Smooth muscle cell (in vitro differentiated cells): Measurements from ENCODE around the gene SYNE2. TPM values are rescaled to one million over a fixed set of nuclear protein-coding genes. Genes with fewer than 3 reads are reported as not detected.
A peak's percentile ranks its signal among the peaks of the same experiment; 100 is the strongest.

Experiments used
- DNase-seq: peaks from one replicate; lab custom pipeline; 2025; ENCODE audit not compliant: unreplicated experiment; lab: John Stamatoyannopoulos, UW
- H2AFZ ChIP-seq: fragments of 200-600 bp; sonication (generic); 2 replicates; pipeline ENCODE4 v1.6.0; 2016; ENCODE audit warnings: antibody characterized with exemption, low read depth, mild to moderate bottlenecking
- H3F3A ChIP-seq: fragments of 200-600 bp; sonication (generic); 2 replicates; pipeline ENCODE4 v1.6.0; 2017; ENCODE audit warnings: antibody characterized with exemption, low read depth
- H3K27ac ChIP-seq: fragments of 200-600 bp; sonication (generic); 2 replicates; pipeline ENCODE4 v1.5.1; 2016; ENCODE audit warnings: low read depth, mild to moderate bottlenecking
- H3K27me3 ChIP-seq: fragments of 200-600 bp; sonication (generic); 2 replicates; pipeline ENCODE4 v1.6.1; 2016; ENCODE audit warnings: low read depth, mild to moderate bottlenecking
- H3K36me3 ChIP-seq: fragments of 200-600 bp; sonication (generic); 2 replicates; pipeline ENCODE4 v1.5.1; 2016; ENCODE audit warnings: low read depth
- H3K4me1 ChIP-seq: fragments of 200-600 bp; sonication (generic); 2 replicates; pipeline ENCODE4 v1.5.1; 2016; ENCODE audit warnings: low read depth
- H3K4me2 ChIP-seq: fragments of 200-600 bp; sonication (generic); 2 replicates; pipeline ENCODE4 v1.6.0; 2016; ENCODE audit warnings: mild to moderate bottlenecking
- H3K4me3 ChIP-seq: fragments of 200-600 bp; sonication (generic); 2 replicates; pipeline ENCODE4 v1.5.1; 2016; ENCODE audit warnings: mild to moderate bottlenecking
- H3K79me2 ChIP-seq: fragments of 200-600 bp; sonication (generic); 2 replicates; pipeline ENCODE4 v1.6.0; 2016; ENCODE audit warnings: low read depth, mild to moderate bottlenecking
- H3K9ac ChIP-seq: fragments of 200-600 bp; sonication (generic); 2 replicates; pipeline ENCODE4 v1.6.0; 2016; ENCODE audit warnings: low read depth
- H3K9me3 ChIP-seq: fragments of 200-600 bp; sonication (generic); replicated peaks from 2 replicates; pipeline ENCODE4 v1.5.1; 2016; ENCODE audit warnings: low read depth
- H4K20me1 ChIP-seq: fragments of 200-600 bp; sonication (generic); 2 replicates; pipeline ENCODE4 v1.6.0; 2016; ENCODE audit warnings: low read depth
- CTCF ChIP-seq: fragments of 200-600 bp; sonication (generic); IDR thresholded peaks from 2 replicates; pipeline ENCODE4 v1.5.1; 2017; ENCODE audit warnings: borderline replicate concordance, mild to moderate bottlenecking, antibody characterized with exemption; ENCODE audit not compliant: insufficient read depth, poor library complexity, severe bottlenecking
- WGBS: methylation state at CpG from one replicate; pipeline ENCODE4 v1.1.7; 2016; ENCODE audit warnings: low lambda C conversion rate; 5-methylcytosine and 5-hydroxymethylcytosine counted together
- polyA plus RNA-seq: library from polyadenylated mRNA; unstranded; fragments of >200 nt; fragmentation: Nextera tagmentation; extraction: Ambion mirVana; gene quantifications from 2 replicates; pipeline ENCODE4 v1.2.1, GENCODE V29; 2016
- total RNA-seq: library from RNA; depleted of rRNA; stranded (reverse); fragments of >200 nt; gene quantifications from 2 replicates; pipeline ENCODE4 v1.2.3, GENCODE V29; 2014

The SYNE2 gene
- total and polyA plus RNA-seq, 2 experiments from 2014 or later: 4.8 to 20.9 TPM

GRCh38 chr14:63910583-63911363 is 58.0 kb downstream of the SYNE2 start:
- Histone ChIP-seq H3K4me3 (no peak overlapping the region), H4K20me1 (no peaks in the 10 kb centered on the region), H3K36me3 (no peaks in the 10 kb centered on the region), H3K27ac (peak overlapping the region; percentile 14), H3K9me3 (no peaks in the 10 kb centered on the region), H3F3A (no peaks in the 10 kb centered on the region), H2AFZ (peak overlapping the region; percentile 21), H3K27me3 (no peaks in the 10 kb centered on the region), H3K4me2 (peak overlapping the region; percentile 28), H3K79me2 (no peaks in the 10 kb centered on the region), H3K9ac (no peak overlapping the region), H3K4me1 (peaks cover 17% of the 10 kb centered on the region)
- no peak for DNase-seq
- WGBS: 47% methylated on average over 7 of the region's 7 CpGs
- TF ChIP-seq CTCF: no peak

GRCh38 chr14:63911404-63911803 is 58.6 kb downstream of the SYNE2 start:
- H2AFZ ChIP-seq: peak overlapping the region; percentile 21
- no peak overlapping the region for H3K9ac ChIP-seq
- 82% methylated on average over 1 of the region's 1 CpG for WGBS
- H3K27me3 ChIP-seq: no peaks in the 10 kb centered on the region
- no peak for TF ChIP-seq CTCF
- no peaks in the 10 kb centered on the region for H3K9me3 ChIP-seq
- no peaks in the 10 kb centered on the region for H3K36me3 ChIP-seq
- H3K27ac ChIP-seq: no peak overlapping the region
- peak overlapping the region; percentile 28 for H3K4me2 ChIP-seq
- no peak overlapping the region for H3K4me3 ChIP-seq
- no peaks in the 10 kb centered on the region for H4K20me1 ChIP-seq
- DNase-seq: no peak
- H3K79me2 ChIP-seq: no peaks in the 10 kb centered on the region
- H3K4me1 ChIP-seq: peaks cover 17% of the 10 kb centered on the region
- no peaks in the 10 kb centered on the region for H3F3A ChIP-seq

GRCh38 chr14:63912286-63912685 is 59.5 kb downstream of the SYNE2 start:
- H3K9ac ChIP-seq: no peak overlapping the region
- H3K36me3 ChIP-seq: no peaks in the 10 kb centered on the region
- no peak for TF ChIP-seq CTCF
- no peak overlapping the region for H2AFZ ChIP-seq
- H3K79me2 ChIP-seq: no peaks in the 10 kb centered on the region
- H3K4me1 ChIP-seq: peaks cover 17% of the 10 kb centered on the region
- H3K9me3 ChIP-seq: no peaks in the 10 kb centered on the region
- no peaks in the 10 kb centered on the region for H3K27me3 ChIP-seq
- no peak overlapping the region for H3K4me2 ChIP-seq
- no peak overlapping the region for H3K27ac ChIP-seq
- no peaks in the 10 kb centered on the region for H4K20me1 ChIP-seq
- no peak overlapping the region for H3K4me3 ChIP-seq
- no peak for DNase-seq
- no peaks in the 10 kb centered on the region for H3F3A ChIP-seq
- 95% methylated on average over 1 of the region's 1 CpG for WGBS

- Histone ChIP-seq H3K79me2 (no peaks in the 10 kb centered on the region), H2AFZ (no peak overlapping the region), H3F3A (no peaks in the 10 kb centered on the region), H3K27me3 (no peaks in the 10 kb centered on the region), H3K9me3 (no peaks in the 10 kb centered on the region), H3K27ac (no peak overlapping the region), H3K4me3 (no peak overlapping the region), H4K20me1 (no peaks in the 10 kb centered on the region), H3K36me3 (no peaks in the 10 kb centered on the region), H3K4me2 (no peak overlapping the region), H3K9ac (no peak overlapping the region), H3K4me1 (no peaks in the 10 kb centered on the region)
- no peak for DNase-seq
- no peak for TF ChIP-seq CTCF
- WGBS: 90% methylated on average over 11 of the region's 11 CpGs
Measured at GRCh38 chr14:63918411-63918810, 65.6 kb downstream of the SYNE2 start.
